GM23338 (cell line): Measurements from ENCODE around the gene CACNA1A.

Experiments used
- EZH2 ChIP-seq: fragments of 200-600 bp; sonication (generic); IDR thresholded peaks from one replicate; pipeline ENCODE4 v1.8.0; 2017; ENCODE audit warnings: antibody characterized with exemption, mild to moderate bottlenecking, low read depth; ENCODE audit not compliant: unreplicated experiment
- EZH2phosphoT487 ChIP-seq: fragments of 200-600 bp; sonication (generic); IDR thresholded peaks from one replicate; pipeline ENCODE4 v1.8.1; 2018; ENCODE audit warnings: antibody characterized with exemption; ENCODE audit not compliant: unreplicated experiment
- TF ChIP-seq, protein P1 (sequence below), 2 experiments: fragments of 200-600 bp in 1 of 2; sonication (generic) in 1 of 2; conservative IDR thresholded peaks; 2 replicates each; pipeline versions ENCODE4 v1.5.1 to v1.6.1; 2016 to 2017; ENCODE audit warnings: antibody characterized with exemption in 2 of 2, low read depth in 2 of 2, mild to moderate bottlenecking in 2 of 2, moderate library complexity in 1 of 2
- TF ChIP-seq, protein P2 (sequence below): fragments of 250-450 bp; sonication (Bioruptor Pico); IDR thresholded peaks from 2 replicates; pipeline ENCODE4 v1.5.0; 2020; ENCODE audit warnings: mild to moderate bottlenecking, moderate library complexity

DNA sequence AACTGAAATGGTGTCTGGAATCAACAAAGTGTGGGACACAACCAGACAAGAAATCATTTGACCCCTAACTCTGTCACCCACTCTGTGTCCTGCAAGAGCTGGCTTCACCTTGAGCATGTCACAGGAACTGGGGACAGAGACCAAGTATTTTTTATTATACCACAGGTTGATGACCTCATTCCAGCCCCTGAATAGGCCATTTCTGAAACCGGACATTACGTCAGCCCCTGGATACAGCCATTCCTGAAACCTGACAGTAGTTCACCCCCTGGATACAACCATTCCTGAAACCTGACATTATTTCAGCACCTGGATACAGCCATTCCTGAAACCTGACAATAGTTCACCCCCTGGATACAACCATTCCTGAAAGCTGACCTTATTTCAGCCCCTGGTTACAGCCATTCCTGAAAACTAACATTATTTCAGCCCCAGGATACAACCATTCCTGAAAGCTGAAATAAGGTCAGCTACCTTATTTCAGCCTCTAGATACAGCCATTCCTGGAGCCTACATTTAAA is 47.7 kb upstream of the CACNA1A start:
- TF ChIP-seq, protein P1, sequence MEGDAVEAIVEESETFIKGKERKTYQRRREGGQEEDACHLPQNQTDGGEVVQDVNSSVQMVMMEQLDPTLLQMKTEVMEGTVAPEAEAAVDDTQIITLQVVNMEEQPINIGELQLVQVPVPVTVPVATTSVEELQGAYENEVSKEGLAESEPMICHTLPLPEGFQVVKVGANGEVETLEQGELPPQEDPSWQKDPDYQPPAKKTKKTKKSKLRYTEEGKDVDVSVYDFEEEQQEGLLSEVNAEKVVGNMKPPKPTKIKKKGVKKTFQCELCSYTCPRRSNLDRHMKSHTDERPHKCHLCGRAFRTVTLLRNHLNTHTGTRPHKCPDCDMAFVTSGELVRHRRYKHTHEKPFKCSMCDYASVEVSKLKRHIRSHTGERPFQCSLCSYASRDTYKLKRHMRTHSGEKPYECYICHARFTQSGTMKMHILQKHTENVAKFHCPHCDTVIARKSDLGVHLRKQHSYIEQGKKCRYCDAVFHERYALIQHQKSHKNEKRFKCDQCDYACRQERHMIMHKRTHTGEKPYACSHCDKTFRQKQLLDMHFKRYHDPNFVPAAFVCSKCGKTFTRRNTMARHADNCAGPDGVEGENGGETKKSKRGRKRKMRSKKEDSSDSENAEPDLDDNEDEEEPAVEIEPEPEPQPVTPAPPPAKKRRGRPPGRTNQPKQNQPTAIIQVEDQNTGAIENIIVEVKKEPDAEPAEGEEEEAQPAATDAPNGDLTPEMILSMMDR (conservative IDR thresholded peaks at IDR 0.05; ENCODE audit: low read depth in 2 of 2) = no peak
- no peak for TF ChIP-seq EZH2phosphoT487
- no peak for TF ChIP-seq EZH2
- TF ChIP-seq, protein P2, sequence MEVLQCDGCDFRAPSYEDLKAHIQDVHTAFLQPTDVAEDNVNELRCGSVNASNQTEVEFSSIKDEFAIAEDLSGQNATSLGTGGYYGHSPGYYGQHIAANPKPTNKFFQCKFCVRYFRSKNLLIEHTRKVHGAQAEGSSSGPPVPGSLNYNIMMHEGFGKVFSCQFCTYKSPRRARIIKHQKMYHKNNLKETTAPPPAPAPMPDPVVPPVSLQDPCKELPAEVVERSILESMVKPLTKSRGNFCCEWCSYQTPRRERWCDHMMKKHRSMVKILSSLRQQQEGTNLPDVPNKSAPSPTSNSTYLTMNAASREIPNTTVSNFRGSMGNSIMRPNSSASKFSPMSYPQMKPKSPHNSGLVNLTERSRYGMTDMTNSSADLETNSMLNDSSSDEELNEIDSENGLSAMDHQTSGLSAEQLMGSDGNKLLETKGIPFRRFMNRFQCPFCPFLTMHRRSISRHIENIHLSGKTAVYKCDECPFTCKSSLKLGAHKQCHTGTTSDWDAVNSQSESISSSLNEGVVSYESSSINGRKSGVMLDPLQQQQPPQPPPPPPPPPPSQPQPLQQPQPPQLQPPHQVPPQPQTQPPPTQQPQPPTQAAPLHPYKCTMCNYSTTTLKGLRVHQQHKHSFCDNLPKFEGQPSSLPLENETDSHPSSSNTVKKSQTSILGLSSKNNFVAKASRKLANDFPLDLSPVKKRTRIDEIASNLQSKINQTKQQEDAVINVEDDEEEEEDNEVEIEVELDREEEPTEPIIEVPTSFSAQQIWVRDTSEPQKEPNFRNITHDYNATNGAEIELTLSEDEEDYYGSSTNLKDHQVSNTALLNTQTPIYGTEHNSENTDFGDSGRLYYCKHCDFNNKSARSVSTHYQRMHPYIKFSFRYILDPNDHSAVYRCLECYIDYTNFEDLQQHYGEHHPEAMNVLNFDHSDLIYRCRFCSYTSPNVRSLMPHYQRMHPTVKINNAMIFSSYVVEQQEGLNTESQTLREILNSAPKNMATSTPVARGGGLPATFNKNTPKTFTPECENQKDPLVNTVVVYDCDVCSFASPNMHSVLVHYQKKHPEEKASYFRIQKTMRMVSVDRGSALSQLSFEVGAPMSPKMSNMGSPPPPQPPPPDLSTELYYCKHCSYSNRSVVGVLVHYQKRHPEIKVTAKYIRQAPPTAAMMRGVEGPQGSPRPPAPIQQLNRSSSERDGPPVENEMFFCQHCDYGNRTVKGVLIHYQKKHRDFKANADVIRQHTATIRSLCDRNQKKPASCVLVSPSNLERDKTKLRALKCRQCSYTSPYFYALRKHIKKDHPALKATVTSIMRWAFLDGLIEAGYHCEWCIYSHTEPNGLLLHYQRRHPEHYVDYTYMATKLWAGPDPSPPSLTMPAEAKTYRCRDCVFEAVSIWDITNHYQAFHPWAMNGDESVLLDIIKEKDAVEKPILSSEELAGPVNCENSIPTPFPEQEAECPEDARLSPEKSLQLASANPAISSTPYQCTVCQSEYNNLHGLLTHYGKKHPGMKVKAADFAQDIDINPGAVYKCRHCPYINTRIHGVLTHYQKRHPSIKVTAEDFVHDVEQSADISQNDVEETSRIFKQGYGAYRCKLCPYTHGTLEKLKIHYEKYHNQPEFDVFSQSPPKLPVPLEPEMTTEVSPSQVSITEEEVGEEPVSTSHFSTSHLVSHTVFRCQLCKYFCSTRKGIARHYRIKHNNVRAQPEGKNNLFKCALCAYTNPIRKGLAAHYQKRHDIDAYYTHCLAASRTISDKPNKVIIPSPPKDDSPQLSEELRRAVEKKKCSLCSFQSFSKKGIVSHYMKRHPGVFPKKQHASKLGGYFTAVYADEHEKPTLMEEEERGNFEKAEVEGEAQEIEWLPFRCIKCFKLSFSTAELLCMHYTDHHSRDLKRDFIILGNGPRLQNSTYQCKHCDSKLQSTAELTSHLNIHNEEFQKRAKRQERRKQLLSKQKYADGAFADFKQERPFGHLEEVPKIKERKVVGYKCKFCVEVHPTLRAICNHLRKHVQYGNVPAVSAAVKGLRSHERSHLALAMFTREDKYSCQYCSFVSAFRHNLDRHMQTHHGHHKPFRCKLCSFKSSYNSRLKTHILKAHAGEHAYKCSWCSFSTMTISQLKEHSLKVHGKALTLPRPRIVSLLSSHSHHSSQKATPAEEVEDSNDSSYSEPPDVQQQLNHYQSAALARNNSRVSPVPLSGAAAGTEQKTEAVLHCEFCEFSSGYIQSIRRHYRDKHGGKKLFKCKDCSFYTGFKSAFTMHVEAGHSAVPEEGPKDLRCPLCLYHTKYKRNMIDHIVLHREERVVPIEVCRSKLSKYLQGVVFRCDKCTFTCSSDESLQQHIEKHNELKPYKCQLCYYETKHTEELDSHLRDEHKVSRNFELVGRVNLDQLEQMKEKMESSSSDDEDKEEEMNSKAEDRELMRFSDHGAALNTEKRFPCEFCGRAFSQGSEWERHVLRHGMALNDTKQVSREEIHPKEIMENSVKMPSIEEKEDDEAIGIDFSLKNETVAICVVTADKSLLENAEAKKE (CRISPR knock-in tag) = no peak
